DMS79 (cell line): ENCODE data around the gene SIRT7.

Experiments
- DNase-seq: peaks from one replicate; lab custom pipeline; 2025; lab: John Stamatoyannopoulos, UW

SIRT7 gene

DNA sequence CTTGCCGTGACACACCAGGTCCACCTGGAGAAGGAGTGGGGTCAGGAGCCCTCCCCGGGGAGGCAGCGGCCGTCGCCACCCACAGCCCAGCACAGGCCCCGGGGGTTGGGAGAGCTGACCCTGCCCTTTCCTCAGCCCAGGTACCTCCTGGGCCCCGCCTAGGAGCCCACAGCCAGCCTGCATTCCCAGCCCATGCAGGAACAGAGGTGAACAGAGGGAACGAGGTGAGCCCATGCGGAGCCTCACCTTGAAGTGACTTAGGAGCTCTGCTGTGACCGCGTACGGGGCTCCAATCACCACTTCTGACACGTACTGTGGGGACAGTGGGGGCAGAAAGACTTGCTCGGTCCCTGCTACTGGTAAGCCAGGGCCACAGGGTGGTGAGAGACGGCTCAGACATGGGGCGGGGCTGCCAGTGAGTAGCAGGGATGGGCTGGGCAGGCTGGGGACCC is 12.5 kb downstream of the SIRT7 start:
- DNase-seq = no peak

DNA sequence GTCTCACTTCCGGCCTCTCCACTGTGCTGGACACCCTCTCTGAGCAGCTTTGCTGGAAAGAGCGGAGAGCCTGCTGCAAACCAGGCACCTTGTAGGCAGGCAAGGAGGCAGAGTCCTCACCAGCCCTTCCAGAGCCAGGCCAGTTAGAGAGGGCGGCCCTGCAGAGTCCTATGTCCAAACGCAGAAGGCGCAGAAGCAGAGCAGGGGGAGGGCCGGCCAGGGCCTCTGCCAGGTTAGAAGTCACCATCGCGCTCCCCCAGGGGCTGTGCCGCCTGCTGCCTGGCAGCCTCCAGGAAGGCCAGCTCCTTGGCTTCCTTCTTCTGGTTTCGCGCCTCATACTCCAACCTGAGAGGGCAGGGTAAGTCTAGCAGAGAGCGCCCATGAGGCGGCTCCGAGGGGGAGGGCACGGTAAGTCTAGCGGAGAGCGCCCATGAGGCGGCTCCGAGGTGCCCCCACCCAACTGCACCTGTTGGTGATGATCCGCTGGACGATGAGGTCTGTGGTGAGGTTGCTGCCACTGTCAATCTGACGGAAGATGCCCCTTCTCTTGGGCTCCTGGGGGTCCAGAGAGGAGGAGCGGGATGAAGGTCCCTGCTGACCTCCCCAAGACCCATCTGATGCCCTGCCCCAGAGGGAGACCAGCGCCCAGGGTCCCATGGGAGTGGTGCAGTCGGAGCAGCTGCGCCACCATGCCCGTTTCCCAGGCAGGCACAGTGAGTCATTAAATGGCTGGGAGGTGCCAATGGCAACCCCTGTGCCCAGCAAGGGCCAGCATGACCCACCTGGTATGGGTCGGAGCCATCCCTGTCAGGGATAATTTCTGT is 13.2 kb downstream of the SIRT7 start:
- no peak for DNase-seq

DNA sequence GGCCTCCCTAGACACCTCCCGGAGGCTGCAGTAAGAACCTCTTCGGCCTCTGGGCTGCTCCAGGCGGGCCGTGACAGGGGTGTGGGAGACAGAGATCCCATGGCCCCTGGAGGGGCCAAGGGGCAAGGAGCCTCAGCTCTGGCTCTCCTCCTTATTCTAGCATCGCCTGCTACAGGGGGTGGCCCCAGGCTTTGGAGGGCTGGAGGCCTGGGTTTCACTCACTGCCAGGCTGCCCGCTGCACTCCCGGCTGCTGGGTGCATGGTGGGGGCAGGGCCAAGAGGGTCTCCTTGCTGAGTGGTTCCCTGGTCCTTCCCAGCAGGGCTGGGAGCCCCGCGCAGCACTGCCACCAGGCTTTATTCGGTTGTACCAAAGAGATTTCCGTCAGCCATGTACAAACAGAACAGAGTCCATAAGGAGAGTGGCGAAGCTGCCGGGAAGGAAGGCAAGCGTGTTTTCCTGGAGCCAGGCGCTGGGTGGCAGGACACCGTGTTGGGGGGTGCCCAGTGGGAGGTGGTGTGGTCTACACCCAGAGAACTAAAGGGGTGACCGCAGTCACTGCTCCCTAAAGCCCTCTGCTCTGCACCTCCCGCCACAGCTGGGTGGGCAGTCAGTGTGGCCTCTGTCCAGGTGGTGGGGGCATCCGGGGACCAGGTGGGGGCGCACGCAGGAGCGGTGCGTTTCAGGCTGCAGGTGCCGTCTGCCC is 13.9 kb downstream of the SIRT7 start:
- DNase-seq = no peak

DNA sequence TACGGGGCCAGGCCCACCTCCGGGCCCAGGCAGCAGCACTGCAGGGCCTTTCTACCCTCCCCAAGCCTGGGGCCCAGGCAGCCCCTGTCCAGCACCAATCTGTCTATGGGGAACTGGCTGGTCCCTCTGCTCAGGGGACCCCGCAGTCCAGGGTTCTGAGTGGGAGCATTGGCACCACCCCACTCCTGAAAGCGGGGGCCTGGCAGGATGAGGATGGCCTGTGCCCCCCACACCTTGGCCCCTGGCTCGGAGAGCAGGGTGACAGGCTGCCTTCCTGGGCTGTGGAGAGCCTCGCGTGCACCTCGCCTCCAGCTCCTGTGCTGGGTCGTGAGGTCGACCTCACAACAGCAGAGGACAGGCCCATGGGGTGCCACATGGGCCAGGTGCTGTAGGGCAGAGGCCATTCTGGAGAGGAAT is 14.6 kb downstream of the SIRT7 start:
- DNase-seq = no peak

DNA sequence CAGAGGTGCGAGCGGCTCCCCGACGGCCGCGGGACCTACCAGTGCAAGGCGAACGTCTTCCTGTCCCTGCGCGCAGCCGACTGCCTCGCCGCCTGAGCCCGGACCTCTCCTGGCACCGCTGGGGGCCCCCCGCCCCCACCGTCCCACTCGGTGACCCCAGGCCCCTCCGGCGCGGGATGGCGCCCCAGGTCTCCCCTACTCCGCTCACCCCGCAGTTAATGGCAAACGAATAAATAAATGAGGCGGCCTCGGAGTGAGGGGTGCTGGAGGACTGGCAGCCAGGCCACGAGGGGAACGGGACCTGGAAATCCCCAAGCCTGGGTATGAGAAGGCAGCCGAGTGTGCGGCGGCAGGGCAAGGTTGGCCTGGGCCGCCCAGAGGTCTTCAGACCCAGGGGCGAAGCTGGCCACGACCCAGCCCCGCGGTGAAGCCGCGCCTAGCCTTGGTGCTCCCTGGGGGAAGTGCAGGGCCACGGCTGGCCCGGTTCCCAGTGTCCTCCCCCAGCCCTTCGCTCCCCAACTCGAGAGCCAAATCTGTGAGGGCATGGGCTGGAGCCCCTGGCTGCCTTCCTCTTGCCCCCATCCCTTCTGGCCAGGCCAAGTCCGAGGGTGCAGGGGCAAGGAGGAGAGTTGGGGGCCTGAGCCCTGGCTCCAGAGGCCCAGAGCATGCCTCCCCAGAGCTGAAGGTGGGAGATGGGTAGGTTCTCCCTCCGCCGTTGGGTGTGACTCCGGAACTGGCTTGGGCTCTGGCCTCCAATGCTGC is 15.1 kb downstream of the SIRT7 start:
- DNase-seq = no peak

DNA sequence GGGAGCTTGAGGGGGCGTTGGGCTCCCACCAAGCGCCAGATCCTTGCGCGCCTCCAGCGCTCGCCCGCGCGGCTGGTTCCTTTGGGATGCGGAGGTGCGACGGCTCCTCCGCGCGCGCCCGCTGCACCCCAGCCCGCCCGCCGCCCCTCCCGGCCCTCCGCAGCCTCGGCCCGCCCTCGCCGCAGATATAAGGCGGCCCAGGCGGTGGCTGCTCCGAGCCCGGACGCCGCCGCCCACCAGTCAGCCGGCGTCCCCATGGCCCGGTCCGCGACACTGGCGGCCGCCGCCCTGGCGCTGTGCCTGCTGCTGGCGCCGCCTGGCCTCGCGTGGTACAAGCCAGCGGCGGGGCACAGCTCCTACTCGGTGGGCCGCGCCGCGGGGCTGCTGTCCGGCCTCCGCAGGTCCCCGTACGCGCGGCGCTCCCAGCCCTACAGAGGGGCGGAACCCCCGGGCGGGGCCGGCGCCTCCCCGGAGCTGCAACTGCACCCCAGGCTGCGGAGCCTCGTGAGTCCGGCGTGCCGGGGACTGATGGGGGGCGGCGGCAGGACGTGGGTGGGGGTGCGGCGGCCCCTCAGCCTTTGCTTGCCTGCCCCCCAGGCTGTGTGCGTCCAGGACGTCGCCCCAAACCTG is 15.8 kb downstream of the SIRT7 start, which contains the start of gene NPB:
Gene NPB (plus strand): TSS at position 216 of the 630 bp plus-strand sequence. CDS start 40 bp downstream, at position 256.
- DNase-seq = no peak

DNA sequence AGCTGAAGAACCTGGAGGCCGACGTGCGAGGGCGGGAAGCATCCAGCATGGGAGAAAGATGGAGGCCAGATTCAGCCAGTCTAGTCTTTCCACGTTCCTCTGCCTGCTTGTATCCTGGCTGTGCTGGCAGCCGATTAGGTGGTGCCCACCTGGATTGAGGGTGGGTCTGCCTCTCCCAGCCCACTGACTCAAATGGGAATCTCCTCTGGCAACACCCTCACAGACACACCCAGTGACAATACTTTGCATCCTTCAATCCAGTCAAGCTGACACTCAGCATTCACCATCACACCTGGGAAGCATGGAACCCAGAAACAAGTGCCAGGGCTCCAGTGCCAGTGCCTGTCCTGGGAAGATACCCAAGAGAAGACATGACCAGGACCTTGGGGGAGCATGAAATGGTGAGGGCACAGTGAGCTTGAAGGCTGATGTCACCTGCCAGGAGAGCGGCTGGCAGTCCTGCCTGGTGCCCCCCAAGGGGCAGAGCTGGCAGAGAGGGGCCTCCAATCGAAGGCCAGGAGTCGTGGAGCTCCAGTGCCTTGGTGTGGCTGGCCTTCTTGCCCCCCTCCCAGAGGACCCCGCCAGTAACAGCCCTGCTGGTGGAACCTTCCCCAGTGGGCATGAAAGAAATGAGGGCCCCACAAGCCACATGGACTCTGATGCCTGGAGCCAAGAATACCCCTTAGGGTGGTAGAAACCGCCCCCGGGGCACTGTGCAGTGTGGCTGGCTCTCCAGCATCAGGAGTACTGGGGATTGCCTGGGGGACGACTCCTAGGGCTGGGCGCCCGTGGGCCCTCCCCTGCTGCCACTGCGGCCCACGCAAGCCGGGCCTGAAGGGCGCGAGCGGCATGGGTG is 16.6 kb downstream of the SIRT7 start:
- DNase-seq = no peak

DNA sequence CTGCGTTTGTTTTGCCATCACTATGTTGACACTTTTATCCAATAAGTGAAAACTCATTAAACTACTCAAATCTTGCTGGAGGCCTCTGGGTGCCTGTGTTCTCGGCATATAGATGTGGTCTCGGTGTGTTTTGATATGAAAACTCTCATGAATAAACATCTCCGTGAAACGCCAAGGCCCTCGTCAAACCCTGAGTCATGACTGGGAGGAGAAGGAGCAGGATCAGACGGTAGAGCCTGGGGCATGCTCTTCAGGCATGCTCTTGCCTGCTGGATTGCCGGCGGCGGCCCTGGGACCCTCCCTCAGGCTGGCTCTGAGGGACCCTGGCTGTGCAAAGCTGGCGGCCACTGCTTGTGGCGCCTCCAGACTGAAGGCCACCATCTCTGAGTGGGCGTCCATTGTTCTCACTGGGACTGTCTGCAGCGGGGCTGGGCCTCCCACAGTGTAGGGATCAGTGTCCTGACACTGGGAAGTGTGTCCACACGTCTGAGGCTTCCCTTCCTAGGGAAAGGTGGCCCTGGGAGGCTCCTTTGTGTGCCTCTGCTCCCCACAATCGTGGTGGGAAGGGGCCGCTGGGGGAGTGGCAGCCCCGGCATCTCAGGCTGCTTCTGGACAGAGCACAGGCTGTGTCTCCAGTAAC is 17.7 kb downstream of the SIRT7 start:
- no peak for DNase-seq

DNA sequence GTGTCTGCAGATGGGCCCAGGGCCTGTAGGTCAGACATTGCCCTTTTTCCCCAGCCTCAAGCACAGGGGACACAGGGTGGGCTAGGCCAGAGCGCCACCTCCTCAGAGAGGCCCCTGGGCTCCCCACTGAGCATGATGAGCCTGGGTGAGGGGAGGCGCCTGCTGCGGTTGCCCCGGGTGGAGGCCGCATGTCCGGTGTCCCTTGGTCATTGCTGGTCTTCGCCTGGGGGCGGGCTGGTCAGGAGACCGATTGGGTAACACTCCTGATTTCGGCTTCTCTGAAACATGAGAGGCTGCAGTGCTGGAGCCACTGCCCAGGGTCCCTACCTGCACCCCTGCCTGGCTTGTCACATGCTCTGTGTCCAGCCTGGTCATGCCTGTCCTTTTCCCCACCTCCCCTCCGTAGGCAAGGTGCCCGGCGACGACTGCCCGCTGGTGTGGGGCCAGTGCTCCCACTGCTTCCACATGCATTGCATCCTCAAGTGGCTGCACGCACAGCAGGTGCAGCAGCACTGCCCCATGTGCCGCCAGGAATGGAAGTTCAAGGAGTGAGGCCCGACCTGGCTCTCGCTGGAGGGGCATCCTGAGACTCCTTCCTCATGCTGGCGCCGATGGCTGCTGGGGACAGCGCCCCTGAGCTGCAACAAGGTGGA is 18.3 kb downstream of the SIRT7 start:
- no peak for DNase-seq

DNA sequence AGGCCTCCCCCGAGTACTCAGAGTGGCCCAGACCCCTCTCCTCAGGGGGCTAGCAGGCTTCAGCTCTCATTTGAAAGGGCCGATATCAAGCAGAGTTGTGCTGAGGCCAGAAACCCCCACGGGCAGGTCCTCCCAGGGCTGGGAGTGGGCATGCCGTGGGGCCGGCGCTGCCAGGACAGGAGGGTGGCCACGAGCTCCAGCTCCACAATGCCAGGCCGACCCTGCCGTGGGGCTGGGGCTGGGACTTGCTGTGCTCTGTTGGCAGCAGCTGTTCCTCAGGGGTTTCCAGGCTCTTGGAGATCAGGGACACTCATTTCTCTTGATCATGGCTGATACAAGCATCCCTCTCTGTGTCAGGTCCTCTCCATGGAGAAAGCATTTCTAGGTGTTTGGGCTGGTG is 19.1 kb downstream of the SIRT7 start:
- no peak for DNase-seq

DNA sequence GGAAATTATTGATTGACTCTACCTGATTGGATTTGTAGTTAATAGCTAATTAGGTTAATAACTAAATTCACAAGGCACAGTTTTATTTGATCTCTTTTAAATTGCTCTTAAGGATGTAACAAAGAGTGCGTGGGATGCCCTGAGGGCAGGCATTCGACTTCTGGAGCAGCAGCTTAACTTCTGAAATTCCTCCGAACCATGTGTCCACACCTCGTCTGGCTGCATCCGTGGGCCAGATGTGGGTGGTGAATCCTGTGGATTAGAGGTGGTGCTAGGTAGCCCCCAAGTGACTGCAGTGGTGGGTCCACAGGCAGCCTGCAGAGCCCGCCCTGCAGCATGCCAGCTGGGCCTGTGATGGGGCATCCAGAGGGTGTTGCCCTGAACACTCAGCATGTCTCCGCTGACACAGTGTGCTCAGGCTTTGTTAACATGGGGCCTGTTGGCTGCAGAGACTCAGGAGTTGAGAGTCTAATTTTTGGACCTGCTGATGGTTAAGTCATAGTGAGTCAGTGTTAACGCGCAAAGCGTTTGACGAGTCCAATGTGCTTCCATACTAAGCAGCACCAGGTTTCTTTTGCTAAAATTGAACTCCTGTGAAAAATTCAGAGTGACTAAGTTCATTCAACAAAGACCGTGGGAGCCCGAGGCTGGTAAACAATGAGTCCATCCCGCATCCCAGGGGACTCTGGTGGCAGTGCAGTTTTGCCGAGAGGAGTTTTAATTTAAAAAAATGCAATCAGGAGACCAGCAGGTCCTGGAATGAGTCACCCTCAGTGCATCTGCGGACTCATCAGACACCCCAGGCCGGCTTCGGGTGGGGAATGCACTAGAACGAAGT is 19.7 kb downstream of the SIRT7 start:
- DNase-seq = no peak

DNA sequence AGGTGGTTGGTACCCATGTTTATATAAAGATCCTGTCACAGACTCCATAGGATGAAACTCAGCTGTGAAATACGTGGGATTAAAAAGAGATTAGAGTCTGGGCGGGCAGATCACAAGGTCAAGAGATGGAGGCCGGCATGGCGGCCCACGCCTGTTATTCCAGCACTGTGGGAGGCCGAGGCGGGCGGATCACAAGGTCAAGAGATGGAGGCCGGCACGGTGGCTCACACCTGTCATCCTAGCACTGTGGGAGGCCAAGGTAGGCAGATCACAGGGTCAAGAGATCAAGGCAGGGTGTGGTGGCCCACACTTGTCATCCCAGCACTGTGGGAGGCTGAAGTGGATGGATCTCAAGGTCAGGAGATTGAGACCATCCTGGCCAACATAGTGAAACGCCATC is 22.6 kb downstream of the SIRT7 start:
- no peak for DNase-seq

DNA sequence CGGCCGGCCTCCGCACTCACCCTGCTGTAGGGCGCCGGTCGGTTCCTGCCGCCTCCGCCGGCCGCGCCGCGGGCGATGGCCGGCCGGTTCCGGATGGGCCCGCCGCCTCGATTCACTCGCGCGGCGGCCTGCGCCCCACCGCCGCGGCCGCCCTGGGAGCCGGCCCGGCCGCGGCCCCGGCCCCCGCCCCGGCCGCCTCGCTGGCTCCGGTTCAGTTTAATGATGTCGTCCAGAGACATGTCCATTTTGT is 26.7 kb downstream of the SIRT7 start:
- no peak for DNase-seq

DNA sequence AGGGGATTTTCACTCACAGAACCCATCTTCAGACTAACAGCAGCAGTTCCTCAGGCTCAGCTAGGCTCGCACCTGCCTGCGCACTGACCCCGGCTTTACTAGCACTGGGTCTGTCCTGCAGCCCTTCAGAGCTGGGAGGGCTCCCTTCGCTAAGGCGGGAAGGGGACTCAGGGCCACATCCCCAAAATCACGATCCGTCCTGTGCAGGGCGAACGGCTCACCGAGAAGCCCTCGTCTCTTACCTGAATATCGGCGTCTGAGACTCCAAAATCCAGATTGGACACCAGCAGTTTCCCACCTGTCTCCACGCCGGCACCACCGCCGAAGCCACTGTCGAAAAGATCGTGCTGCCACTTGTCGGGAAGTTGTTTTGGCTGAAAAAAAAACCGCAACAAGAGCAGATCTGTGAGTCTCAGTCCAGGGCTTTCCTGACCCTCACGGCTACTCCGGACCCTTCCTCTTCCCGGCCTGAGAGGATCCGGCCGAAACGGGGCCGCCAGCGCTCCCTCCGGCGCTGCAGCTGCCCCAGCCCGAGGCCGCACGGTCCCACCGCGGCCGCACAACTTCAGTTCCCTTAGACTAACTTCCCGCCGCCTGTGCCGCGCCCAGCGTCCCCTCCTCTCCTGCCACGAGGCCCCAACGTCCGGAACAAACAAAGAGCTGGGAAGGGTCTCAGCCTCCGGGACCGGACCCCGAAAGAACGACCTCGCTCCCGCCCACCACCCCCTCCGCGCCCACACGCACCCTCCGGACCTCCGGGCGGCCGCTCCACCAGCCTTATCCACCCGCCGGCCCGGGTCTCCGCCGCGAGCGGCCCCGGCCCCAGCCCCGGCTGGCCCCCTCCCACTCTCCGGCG is 27.3 kb downstream of the SIRT7 start:
- DNase-seq = no peak

DNA sequence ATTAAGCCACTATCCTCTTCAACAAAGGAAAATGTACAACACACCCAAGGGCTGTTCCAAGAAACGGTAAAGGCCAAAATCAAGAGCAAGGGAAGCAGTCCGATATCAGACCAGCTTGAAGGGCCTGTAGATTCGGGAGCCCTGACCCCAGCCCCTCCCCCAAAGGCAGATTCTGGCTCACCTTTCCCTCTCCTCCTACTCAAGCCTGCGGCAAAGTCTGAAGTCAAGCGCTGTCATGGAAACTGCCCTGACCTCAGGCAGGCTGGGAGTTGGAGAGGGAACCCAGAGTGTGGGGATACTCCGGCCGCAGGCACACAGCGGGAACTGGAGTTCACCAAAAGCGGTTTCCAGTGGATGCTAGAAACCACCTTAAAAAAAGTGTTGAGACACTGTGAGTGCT is 28.4 kb downstream of the SIRT7 start:
- no peak for DNase-seq

DNA sequence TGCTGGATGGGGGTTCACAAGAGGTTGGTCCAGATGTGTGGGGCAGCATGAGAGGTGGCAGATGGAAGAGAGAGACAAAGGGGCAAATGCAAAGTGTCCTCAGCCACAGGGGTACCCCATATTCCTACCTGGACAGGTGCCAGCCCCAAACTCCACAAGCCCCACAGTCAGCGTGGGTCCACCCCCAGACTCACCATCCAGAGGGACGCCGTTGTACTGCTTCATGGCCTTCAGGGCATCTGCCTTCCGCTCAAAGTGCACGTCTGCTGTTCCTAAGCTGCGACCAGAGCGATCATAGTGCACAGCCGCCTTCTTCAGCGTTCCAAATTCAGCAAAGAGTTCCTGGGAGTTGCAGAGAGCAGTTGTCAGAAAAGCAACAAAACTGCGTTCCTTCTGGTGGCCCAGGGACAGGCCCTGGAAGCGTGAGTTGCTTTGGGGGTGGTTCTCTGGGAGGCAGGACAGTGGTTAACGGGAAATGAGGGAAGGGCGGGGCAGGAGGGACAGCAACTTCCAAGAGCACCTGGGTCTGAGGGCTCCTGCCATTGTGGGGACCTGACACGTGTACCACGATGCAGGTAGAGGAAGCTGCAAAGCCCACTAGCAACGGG is 28.9 kb downstream of the SIRT7 start:
- no peak for DNase-seq

DNA sequence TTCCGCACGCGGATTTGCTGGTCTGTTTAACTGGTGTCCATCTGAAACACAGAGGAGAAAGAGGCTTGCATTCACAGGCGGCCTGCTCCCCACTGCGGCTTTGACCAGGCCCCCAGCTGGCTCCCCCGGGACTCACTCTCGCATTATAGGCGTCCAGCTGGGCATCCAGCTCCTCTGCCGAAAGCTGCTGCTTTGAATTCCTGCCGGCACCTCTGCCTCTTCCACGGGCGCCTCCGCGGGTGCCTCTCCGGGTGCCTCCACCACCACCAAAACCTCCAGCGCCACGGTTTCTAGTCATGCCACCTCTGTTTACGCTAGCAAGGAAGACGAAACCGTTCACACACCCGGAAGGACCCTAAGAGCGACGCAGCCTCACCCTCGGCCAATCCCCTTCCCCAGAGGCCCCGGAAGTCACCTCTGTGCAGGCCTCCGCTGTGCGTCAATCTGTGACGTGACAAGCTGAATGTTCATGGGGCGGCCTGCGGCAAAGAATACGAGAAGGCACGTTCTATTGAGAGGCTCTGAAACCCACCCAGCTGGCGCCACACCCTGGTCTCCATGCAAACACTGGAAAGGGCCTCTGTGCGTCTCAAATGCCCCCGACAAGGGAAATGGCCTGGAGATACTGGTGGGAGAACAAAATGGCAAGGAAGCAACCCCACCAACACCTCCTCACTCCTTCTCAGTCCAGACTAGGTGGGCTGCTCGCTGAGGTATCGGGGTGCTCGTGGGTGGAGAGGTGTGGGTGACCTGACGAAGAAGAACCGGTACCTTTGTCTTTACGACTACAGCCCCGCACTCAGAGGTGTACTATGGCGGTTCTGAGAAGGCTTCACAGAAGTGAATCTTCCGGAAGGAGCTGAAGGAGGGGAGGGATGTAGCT is 29.6 kb downstream of the SIRT7 start:
- DNase-seq = no peak
